22Rv1 (cell line): ENCODE data around the gene KCTD19.

Experiments
- CTCF ChIP-seq: fragments of 450-650 bp; IDR thresholded peaks from 2 replicates; pipeline ENCODE4 v1.5.1; 2017; ENCODE audit warnings: mild to moderate bottlenecking
- ZFX ChIP-seq: fragments of 450-650 bp; IDR thresholded peaks from 2 replicates; pipeline ENCODE4 v1.6.1; 2017; ENCODE audit warnings: antibody characterized with exemption, borderline replicate concordance

GRCh38 chr16:67246756-67247191, 79.8 kb downstream of the KCTD19 start:
- TF ChIP-seq CTCF = peak; percentile 35; the same call in 1 of the 2 replicates
- TF ChIP-seq ZFX = no peak
